ENCODE data around the gene MSLN. TPM values are rescaled to one million over a fixed set of nuclear protein-coding genes. Genes with fewer than 3 reads are reported as not detected.

Gene MSLN
- total RNA-seq, 4 donors from 2014 or later = 1.5 TPM; not detected in 3

GRCh38 chr16:759110-759910 lies 1.2 kb upstream of the MSLN start:
- H3K9me3 ChIP-seq = peaks cover 0 to 8% (median 0%) of the 10 kb centered on the region in 4 donors
- no peaks in the 10 kb centered on the region for H3K4me1 ChIP-seq
- WGBS, 2 donors = 73 to 79% methylated on average over 19 to 33 of the region's 34 CpGs
- TF ChIP-seq CTCF (IDR thresholded peaks at IDR 0.05) = no peak
- TF ChIP-seq POLR2A (IDR thresholded peaks at IDR 0.05) = no peak
- TF ChIP-seq EP300 (IDR thresholded peaks at IDR 0.05) = no peak
- H3K36me3 ChIP-seq = no peaks in the 10 kb centered on the region
- H3K27me3 ChIP-seq = peaks cover 0 to 9% of the 10 kb centered on the region in 2 donors
- DNase-seq (ENCODE audit: low spot score in 2 of 2) = no peak
- H3K4me3 ChIP-seq = no peak overlapping the region
- no peak overlapping the region for H3K27ac ChIP-seq

- H3K36me3 ChIP-seq = no peaks in the 10 kb centered on the region
- H3K9me3 ChIP-seq = peaks cover 0 to 8% (median 0%) of the 10 kb centered on the region in 4 donors
- no peak for TF ChIP-seq POLR2A (IDR thresholded peaks at IDR 0.05)
- no peak for DNase-seq (ENCODE audit: low spot score in 2 of 2)
- H3K4me3 ChIP-seq = no peak overlapping the region
- no peaks in the 10 kb centered on the region for H3K4me1 ChIP-seq
- H3K27me3 ChIP-seq = peaks cover 0 to 14% of the 10 kb centered on the region in 2 donors
- H3K27ac ChIP-seq = no peak overlapping the region
- WGBS, 2 donors = 67% methylated on average over 4 of the region's 15 CpGs; no CpG with 5 or more reads in 1 of the 2 donors
Measured at GRCh38 chr16:760065-760464, 469 bp upstream of the MSLN start.

GRCh38 chr16:761625-762513 lies 1.3 kb downstream of the MSLN start:
- H3K27me3 ChIP-seq = peaks cover 0 to 14% of the 10 kb centered on the region in 2 donors
- no peak overlapping the region for H3K27ac ChIP-seq
- TF ChIP-seq CTCF (IDR thresholded peaks at IDR 0.05) = no peak
- TF ChIP-seq POLR2A (IDR thresholded peaks at IDR 0.05) = no peak
- no peak for TF ChIP-seq EP300 (IDR thresholded peaks at IDR 0.05)
- H3K36me3 ChIP-seq = no peaks in the 10 kb centered on the region
- no peak overlapping the region for H3K4me3 ChIP-seq
- 60 to 63% methylated on average over 14 to 22 of the region's 22 CpGs for WGBS, 2 donors
- DNase-seq (ENCODE audit: low spot score in 2 of 2) = no peak
- H3K9me3 ChIP-seq = peaks cover 0 to 2% (median 0%) of the 10 kb centered on the region in 4 donors
- no peaks in the 10 kb centered on the region for H3K4me1 ChIP-seq

DNA sequence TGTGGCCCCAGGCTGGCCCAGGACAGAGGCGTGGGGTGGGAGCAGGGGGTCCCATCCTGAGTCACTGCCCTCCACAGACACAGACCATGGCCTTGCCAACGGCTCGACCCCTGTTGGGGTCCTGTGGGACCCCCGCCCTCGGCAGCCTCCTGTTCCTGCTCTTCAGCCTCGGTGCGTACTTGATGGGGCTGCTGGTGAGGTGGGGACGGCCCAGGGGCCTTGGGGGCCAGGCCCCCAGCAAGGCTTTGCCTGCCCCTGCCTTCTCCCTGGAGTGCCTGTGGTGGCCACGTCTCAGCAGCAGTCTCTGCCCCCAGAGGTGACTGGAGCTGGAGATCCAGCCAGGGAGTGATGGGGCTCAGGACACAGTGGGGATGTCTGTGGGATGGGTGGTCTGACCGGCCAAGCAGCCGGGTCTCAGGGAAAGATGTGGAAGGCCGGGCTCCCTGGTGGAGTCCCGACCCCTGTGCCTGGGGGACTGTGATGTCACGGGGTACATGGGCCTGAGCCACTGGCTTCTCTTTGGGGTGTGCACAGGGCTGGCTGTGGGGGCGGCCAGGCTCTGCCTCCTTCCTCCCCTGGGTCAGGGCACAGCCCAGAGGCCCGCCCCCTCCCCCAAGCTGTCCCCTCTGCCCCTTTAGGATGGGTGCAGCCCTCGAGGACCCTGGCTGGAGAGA lies 2.2 kb downstream of the MSLN start:
- Histone ChIP-seq H3K27me3 (peaks cover 0 to 14% of the 10 kb centered on the region in 2 donors), H3K27ac (no peak overlapping the region), H3K4me1 (no peaks in the 10 kb centered on the region), H3K4me3 (no peak overlapping the region), H3K9me3 (no peaks in the 10 kb centered on the region), H3K36me3 (no peaks in the 10 kb centered on the region)
- TF ChIP-seq EP300 (IDR thresholded peaks at IDR 0.05) (no peak), CTCF (IDR thresholded peaks at IDR 0.05) (no peak), POLR2A (IDR thresholded peaks at IDR 0.05) (no peak)
- no peak for DNase-seq (ENCODE audit: low spot score in 2 of 2)
- WGBS, 2 donors = 48 to 65% methylated on average over 8 to 12 of the region's 17 CpGs

DNA sequence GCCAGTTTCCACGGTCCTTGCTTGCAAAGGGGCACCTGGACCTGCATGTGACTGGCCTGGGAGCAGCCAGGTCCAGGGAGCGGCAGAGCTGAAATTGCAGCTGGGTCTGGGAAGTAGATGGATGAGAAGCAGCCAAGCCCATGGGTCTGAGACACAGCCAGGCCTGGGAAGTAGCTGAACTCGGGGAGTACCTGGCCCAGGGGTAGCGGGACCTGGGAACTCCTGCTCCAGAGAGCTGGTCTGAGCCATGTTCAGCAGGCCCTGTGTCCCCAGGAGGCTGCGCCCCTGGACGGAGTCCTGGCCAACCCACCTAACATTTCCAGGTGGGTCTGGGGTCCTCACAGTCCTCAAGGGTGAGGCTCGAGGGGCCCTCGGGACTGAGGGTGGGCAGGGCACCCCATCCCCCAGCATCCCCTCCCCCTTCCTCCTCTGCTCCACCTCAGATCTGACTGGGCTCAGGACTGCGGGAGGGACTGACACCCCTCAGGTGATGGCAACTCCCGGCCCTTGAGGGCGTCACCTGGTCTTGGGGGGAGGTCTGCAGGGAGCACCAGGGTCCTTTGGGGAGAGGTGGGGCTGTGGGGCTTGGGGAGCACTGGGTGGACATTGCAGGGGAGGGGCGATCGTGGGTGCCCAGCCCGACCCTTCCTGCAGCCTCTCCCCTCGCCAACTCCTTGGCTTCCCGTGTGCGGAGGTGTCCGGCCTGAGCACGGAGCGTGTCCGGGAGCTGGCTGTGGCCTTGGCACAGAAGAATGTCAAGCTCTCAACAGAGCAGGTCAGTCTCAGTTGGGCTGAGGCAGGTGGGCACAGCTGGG lies 3.0 kb downstream of the MSLN start:
- peaks cover 0 to 14% of the 10 kb centered on the region in 2 donors for H3K27me3 ChIP-seq
- no peaks in the 10 kb centered on the region for H3K9me3 ChIP-seq
- H3K4me1 ChIP-seq = no peaks in the 10 kb centered on the region
- DNase-seq (ENCODE audit: low spot score in 2 of 2) = no peak
- no peak overlapping the region for H3K27ac ChIP-seq
- no peak overlapping the region for H3K4me3 ChIP-seq
- no peaks in the 10 kb centered on the region for H3K36me3 ChIP-seq
- whole genome bisulfite sequencing, 2 donors = 78 to 84% methylated on average over 19 to 21 of the region's 21 CpGs
- TF ChIP-seq POLR2A (IDR thresholded peaks at IDR 0.05) (no peak), CTCF (IDR thresholded peaks at IDR 0.05) (no peak), EP300 (IDR thresholded peaks at IDR 0.05) (no peak)

All from tibial nerve (tissue), 4 donors.